Brain microvascular endothelial cell (primary cell): Measurements from ENCODE around the gene CCDC121.

Source experiments
- DNase-seq: peaks from one replicate; pipeline ENCODE4 v3.0.0-alpha.2; 2020
- H3K27ac ChIP-seq: fragments of 250-450 bp; sonication (Bioruptor Pico); 2 replicates; pipeline ENCODE4 v1.5.1; 2020; ENCODE audit warnings: mild to moderate bottlenecking, moderate library complexity
- H3K27me3 ChIP-seq: fragments of 250-450 bp; sonication (Bioruptor Pico); replicated peaks from 2 replicates; pipeline ENCODE4 v1.5.1; 2020; ENCODE audit warnings: mild to moderate bottlenecking
- H3K36me3 ChIP-seq: fragments of 250-450 bp; sonication (Bioruptor Pico); replicated peaks from 2 replicates; pipeline ENCODE4 v1.5.1; 2020; ENCODE audit warnings: mild to moderate bottlenecking
- H3K4me3 ChIP-seq: 2 replicates; pipeline ENCODE4 v1.5.1; 2011; ENCODE audit warnings: low read depth, mild to moderate bottlenecking, control low read depth, low read length, moderate library complexity
- in situ Hi-C: cut with HindIII; loops from 2 replicates; pipeline ENCODE4 v1.10.0; 2017; ENCODE audit warnings: low sequenced_read_pairs, low pct_ligation_motif_present
- TF ChIP-seq, protein P1 (sequence below): IDR thresholded peaks from 2 replicates; pipeline ENCODE4 v1.5.1; 2011; ENCODE audit warnings: low read depth, mild to moderate bottlenecking, moderate library complexity, low read length, control low read depth, inconsistent platforms; ENCODE audit errors: missing control alignments

The CCDC121 gene

GRCh38 chr2:27582695-27583389 lies 46.0 kb downstream of the CCDC121 start, which contains the start of gene ZNF512:
Gene ZNF512, plus strand, starts transcription at chr2:27583042. Its CDS starts 71 bp downstream, at chr2:27583113.
- no peaks in the 10 kb centered on the region for H3K27me3 ChIP-seq
- DNase-seq, result peak; percentile 81
- H3K27ac ChIP-seq, result peak within 1 kb of the TSS; percentile 40
- H3K4me3 ChIP-seq, result peak within 1 kb of the TSS; percentile 83
- in situ Hi-C loops, result no loop called here
- H3K36me3 ChIP-seq, result no peaks in the 10 kb centered on the region
- TF ChIP-seq, protein P1, sequence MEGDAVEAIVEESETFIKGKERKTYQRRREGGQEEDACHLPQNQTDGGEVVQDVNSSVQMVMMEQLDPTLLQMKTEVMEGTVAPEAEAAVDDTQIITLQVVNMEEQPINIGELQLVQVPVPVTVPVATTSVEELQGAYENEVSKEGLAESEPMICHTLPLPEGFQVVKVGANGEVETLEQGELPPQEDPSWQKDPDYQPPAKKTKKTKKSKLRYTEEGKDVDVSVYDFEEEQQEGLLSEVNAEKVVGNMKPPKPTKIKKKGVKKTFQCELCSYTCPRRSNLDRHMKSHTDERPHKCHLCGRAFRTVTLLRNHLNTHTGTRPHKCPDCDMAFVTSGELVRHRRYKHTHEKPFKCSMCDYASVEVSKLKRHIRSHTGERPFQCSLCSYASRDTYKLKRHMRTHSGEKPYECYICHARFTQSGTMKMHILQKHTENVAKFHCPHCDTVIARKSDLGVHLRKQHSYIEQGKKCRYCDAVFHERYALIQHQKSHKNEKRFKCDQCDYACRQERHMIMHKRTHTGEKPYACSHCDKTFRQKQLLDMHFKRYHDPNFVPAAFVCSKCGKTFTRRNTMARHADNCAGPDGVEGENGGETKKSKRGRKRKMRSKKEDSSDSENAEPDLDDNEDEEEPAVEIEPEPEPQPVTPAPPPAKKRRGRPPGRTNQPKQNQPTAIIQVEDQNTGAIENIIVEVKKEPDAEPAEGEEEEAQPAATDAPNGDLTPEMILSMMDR, result peak; percentile 24

- TF ChIP-seq, protein P1, result no peak
- in situ Hi-C loops, result no loop called here
- H3K27me3 ChIP-seq, result no peaks in the 10 kb centered on the region
- no peak overlapping the region for H3K27ac ChIP-seq
- H3K4me3 ChIP-seq, result peak overlapping the region; percentile 83
- no peak for DNase-seq
- no peaks in the 10 kb centered on the region for H3K36me3 ChIP-seq
Measured at GRCh38 chr2:27582129-27582694, 46.6 kb downstream of the CCDC121 start.

DNA sequence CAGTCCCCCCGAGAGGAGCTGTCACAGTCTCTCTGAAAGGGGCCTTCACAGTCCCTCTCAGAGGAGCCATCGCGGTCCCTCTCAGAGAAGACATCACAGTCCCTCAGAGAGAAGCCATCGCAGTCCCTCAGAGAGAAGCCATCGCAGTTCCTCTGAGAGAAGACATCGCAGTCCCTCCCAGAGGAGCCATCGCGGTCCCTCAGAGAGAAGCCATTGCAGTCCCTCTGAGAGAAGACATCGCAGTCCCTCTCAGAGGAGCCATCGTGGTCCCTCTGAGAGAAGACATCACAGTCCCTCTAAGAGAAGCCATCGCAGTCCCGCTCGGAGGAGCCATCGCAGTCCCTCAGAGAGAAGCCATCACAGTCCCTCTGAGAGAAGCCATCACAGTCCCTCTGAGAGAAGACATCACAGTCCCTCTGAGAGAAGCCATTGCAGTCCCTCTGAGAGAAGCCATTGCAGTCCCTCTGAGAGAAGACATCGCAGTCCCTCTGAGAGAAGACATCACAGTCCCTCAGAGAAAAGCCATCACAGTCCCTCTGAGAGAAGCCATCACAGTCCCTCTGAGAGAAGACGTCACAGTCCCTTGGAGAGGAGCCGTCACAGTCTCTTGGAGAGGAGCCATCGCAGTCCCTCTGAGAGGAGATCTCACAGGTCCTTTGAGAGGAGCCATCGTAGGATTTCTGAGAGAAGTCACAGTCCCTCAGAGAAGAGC lies 47.2 kb downstream of the CCDC121 start:
- in situ Hi-C loops, result no loop called here
- Histone ChIP-seq H3K27me3 (no peaks in the 10 kb centered on the region), H3K27ac (no peak overlapping the region), H3K36me3 (no peaks in the 10 kb centered on the region), H3K4me3 (no peak overlapping the region)
- TF ChIP-seq, protein P1, result no peak
- DNase-seq, result no peak
